GM10266 (cell line): Measurements from ENCODE around the gene RAB11B.
"Not testable (repeated sequence)": the region's sequence is repeated elsewhere in the genome, so short reads cannot be mapped to it uniquely, and the experiment has no call there.

Experiments used
- DNase-seq: peaks from one replicate; pipeline ENCODE4 v3.0.0; 2012; ENCODE audit errors: extremely low spot score
- TF ChIP-seq, protein P1 (sequence below): IDR thresholded peaks from 2 replicates; pipeline ENCODE4 v1.5.1; 2012; ENCODE audit warnings: mild to moderate bottlenecking, low read depth; ENCODE audit not compliant: control insufficient read depth, insufficient read depth; ENCODE audit errors: missing control alignments

RAB11B gene

DNA sequence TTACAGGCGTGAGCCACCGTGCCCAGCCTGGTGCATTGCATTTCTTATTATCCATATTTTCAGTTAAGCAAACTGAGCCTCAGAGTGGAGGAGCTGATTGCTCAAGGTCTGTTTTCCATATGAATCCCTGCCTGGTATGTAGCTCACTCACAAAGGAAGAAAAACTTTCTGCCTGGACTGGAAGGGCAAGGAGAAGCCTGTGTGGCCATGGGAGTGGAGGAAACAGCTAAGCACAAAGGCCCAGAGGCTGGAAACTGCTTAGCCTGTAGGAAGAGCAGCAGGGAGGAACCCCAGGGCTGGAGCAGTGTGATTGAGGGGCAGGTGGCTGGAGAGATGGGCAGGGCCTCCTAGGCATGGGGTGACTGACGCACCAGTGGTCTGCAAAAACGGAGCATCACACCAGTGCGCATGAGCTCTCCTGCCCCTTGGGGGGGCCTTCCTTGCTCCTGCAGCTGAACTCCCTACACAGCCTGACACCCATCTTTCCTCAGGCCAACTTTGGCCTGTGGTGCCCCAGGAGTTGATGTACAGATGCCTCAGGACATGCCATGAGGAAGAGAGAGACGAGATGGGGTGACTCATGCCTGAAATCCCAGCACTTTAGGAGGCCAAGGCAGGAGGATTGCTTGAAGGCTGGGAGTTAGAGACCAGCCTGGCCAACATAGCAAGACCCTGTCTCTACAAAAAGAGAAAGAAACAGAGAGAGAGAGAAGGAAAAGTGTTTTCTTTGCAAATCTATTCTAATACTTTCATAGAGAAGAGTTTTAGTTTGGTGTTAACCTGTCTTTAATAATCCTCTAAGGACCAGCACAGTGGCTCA, 51.8 kb downstream of the RAB11B start:
- TF ChIP-seq, protein P1, sequence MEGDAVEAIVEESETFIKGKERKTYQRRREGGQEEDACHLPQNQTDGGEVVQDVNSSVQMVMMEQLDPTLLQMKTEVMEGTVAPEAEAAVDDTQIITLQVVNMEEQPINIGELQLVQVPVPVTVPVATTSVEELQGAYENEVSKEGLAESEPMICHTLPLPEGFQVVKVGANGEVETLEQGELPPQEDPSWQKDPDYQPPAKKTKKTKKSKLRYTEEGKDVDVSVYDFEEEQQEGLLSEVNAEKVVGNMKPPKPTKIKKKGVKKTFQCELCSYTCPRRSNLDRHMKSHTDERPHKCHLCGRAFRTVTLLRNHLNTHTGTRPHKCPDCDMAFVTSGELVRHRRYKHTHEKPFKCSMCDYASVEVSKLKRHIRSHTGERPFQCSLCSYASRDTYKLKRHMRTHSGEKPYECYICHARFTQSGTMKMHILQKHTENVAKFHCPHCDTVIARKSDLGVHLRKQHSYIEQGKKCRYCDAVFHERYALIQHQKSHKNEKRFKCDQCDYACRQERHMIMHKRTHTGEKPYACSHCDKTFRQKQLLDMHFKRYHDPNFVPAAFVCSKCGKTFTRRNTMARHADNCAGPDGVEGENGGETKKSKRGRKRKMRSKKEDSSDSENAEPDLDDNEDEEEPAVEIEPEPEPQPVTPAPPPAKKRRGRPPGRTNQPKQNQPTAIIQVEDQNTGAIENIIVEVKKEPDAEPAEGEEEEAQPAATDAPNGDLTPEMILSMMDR: no peak
- DNase-seq: no peak

DNA sequence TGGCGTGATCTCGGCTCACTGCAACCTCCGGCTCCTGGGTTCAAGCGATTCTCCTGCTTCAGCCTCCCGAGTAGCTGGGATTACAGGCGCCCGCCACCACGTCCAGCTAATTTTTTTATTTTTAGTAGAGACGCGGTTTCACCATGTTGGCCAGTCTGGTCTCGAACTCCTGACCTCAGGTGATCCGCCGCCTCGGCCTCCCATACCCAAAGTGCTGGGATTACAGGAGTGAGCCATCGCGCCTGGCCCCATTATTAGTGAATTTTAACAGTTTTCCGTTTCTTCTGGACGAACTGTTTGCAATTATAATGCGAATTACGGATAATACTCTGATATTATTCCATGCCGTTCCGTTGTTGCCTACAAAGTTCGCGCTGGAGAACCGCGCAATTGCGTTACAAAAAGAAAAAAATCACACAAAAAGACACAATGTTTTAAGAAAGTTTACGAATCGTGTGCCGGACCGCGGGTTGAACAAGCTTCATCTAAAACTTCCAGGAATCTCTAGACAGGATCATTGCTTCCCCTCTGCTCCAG, 54.0 kb downstream of the RAB11B start:
- not testable (repeated sequence) for DNase-seq

DNA sequence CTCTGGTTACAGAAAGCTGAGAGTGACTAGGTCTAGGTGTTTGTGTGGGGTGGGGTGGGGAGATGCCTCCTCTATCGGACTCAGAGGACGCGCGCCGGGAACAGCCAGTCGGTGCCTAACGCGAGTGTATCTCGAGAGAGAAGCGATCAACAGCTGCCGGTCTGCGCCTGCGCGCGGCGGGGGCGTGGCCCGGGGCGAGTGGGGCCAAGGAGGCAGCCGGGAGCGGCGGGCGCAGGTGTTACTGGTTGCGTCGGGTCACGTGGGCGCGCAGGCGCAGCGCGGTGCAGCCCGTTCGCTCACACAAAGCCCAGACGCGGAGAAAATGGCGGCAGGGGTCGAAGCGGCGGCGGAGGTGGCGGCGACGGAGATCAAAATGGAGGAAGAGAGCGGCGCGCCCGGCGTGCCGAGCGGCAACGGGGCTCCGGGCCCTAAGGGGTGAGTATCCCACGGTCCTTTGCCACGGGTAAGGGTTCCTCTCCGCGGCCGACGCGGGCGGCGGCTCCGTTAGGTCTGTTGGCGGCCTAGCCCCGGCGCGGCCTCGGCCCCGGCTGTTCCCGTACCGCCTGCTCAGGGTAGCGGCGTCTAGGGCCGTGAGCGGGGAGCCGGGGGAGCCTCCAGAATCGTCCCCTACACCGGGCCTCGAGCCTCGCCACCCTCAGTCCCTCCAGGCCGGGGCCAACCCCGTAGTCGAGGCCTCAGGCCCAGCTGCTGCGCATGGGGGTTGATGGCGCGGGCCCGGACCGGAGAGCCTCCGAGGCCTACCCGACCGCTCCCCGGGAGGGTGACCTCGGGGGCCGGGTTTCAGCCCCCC, 54.7 kb downstream of the RAB11B start, which contains the start of gene HNRNPM:
HNRNPM (plus strand) TSS at position 299 of the 811 bp plus-strand sequence; CDS start at position 323, 24 bp downstream.
- TF ChIP-seq, protein P1: no peak
- DNase-seq: peak; percentile 98

DNA sequence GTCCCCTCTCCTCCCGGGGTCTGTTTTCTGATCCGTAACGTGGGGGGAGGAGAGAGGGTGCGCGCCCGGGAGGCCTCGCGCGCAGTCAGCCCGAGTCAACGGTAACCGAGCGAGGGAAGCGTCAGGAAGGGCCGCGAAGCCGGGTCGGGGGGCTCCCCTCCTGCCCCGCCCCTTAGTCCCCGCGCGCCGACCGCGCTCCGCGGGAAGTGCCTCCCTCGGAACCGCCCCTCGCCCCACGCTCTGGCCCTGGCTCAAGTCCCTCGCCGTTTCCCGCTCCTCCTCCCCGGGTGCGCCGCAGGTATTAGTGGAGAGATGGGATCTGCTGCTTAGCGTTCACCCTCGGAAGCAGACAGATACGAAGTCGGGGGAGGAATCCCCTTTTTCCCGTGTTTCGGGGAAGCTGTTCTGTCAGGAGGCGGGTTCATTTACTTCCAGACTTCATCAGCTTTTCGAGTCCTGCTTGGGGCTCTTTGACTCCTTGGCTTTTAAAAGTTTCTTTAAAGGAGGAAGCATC, 55.4 kb downstream of the RAB11B start:
- TF ChIP-seq, protein P1: no peak
- DNase-seq: peak; percentile 30

DNA sequence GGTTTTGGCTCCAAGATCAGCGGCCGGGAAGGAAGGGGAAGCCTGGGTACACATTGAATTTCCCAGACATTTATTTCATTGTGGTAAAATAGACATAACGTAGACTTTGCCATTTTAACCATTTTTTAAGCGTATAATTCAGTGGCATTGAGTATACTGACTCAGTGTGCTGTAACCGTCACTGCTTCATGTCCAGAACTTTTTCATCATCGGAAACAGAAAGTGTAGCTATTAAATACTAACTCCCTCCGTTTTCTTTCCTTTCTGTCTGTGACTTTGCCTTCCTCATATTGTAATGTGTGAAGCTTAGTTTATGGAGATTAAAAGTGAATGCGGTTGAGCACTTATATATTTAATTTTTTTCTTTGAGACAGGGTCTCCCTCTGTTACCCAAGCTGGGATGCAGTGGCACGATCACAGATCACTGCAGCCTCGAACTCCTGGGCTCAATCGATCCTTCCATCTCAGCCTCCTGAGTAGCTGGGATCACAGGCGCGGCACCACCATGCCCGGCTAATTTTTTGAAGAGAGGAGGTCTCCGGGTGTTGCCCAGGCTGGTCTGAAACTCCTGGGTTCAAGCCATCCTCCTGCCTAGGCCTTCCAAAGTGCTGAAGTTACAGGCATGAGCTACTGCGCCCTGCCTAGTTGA, 56.0 kb downstream of the RAB11B start:
- DNase-seq: no peak
- TF ChIP-seq, protein P1: no peak

DNA sequence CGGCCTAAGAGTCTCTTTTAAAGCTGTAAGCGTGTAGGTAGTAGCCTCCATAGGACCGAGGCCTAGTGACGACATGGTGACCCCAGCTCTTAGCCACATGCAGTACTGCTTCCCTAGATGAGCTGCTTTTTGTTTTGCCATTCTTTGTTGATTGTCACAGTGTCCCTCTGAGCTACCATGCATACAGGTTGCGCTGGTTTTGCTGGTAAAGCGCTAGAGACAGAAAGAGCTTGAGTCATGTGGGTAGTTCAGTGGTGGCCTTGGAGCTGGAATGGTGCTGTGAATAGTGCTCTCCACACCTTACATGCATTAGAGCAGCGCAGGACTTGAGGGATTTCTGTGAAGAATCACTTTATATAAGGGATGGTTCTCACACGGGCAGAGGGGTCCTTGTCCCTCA, 59.7 kb downstream of the RAB11B start:
- DNase-seq: no peak

More for the DNA sequence above, 59.7 kb downstream of the RAB11B start:
- TF ChIP-seq, protein P1: no peak
